H1 (cell line): ENCODE measurements around the gene CNBP. TPM values are rescaled to one million over a fixed set of nuclear protein-coding genes. Genes with fewer than 3 reads are reported as not detected.

Experiments
- ASH2L ChIP-seq: fragments of 200-600, 300-600 bp; sonication (generic); IDR thresholded peaks from one replicate; pipeline ENCODE4 v1.7.1; 2017; ENCODE audit warnings: low read length
- BRCA1 ChIP-seq: IDR thresholded peaks from 2 replicates; pipeline ENCODE4 v1.6.1; 2012; ENCODE audit warnings: low read depth, low read length, improper control_type of control experiment
- CREB1 ChIP-seq: IDR thresholded peaks from 2 replicates; pipeline ENCODE4 v1.6.1; 2012; ENCODE audit warnings: inconsistent platforms
- E2F6 ChIP-seq: IDR thresholded peaks from 2 replicates; pipeline ENCODE4 v1.6.1; 2012; ENCODE audit warnings: inconsistent platforms
- EGR1 ChIP-seq: IDR thresholded peaks from 2 replicates; pipeline ENCODE4 v1.6.1; 2011; ENCODE audit warnings: low read depth, low read length, borderline replicate concordance
- EP300 ChIP-seq, 2 experiments: IDR thresholded peaks; 1 replicate in 1 of 2; 2 replicates in 1 of 2; pipeline ENCODE4 v1.6.1; 2011 to 2012; ENCODE audit warnings: low read depth in 2 of 2, low read length in 2 of 2, mild to moderate bottlenecking in 2 of 2, borderline replicate concordance in 1 of 2, inconsistent platforms in 1 of 2, moderate library complexity in 1 of 2
- GABPA ChIP-seq: IDR thresholded peaks from 2 replicates; pipeline ENCODE4 v1.6.1; 2011; ENCODE audit warnings: mild to moderate bottlenecking, low read length, moderate library complexity, borderline replicate concordance; ENCODE audit not compliant: insufficient read depth
- GTF2F1 ChIP-seq: IDR thresholded peaks from 2 replicates; pipeline ENCODE4 v1.6.1; 2012; ENCODE audit warnings: low read depth, low read length, improper control_type of control experiment, borderline replicate concordance
- JUN ChIP-seq: IDR thresholded peaks from 2 replicates; pipeline ENCODE4 v1.6.1; 2011; ENCODE audit warnings: low read depth, mild to moderate bottlenecking, improper control_type of control experiment, low read length
- JUND ChIP-seq: IDR thresholded peaks from 2 replicates; pipeline ENCODE4 v1.6.1; 2011; ENCODE audit warnings: mild to moderate bottlenecking, improper control_type of control experiment, low read length
- MAFK ChIP-seq: IDR thresholded peaks from 2 replicates; pipeline ENCODE4 v1.6.1; 2012; ENCODE audit warnings: low read depth, mild to moderate bottlenecking, improper control_type of control experiment, low read length
- MAX ChIP-seq: IDR thresholded peaks from 2 replicates; pipeline ENCODE4 v1.6.1; 2012; ENCODE audit warnings: inconsistent platforms
- NANOG ChIP-seq: IDR thresholded peaks from 2 replicates; pipeline ENCODE4 v1.6.1; 2011; ENCODE audit warnings: low read length, low read depth, mild to moderate bottlenecking, inconsistent platforms; ENCODE audit not compliant: insufficient read depth, poor library complexity, severe bottlenecking
- NRF1 ChIP-seq: IDR thresholded peaks from 2 replicates; pipeline ENCODE4 v1.6.1; 2011; ENCODE audit warnings: mild to moderate bottlenecking, low read depth, low read length, improper control_type of control experiment
- PHF8 ChIP-seq: fragments of 200-600 bp; sonication (generic); conservative IDR thresholded peaks from 2 replicates; pipeline ENCODE4 v1.7.1; 2012; ENCODE audit warnings: low read depth, mild to moderate bottlenecking, inconsistent platforms, low read length, moderate library complexity
- POLR2A ChIP-seq, 2 experiments: IDR thresholded peaks; 1 replicate in 1 of 2; 2 replicates in 1 of 2; pipeline ENCODE4 v1.6.1; 2011; ENCODE audit warnings: low read depth in 2 of 2, low read length in 2 of 2, mild to moderate bottlenecking in 2 of 2; ENCODE audit errors: control extremely low read depth in 1 of 2
- RAD21 ChIP-seq, 2 experiments: IDR thresholded peaks in 1 of 2; conservative IDR thresholded peaks in 1 of 2; 2 replicates each; pipeline ENCODE4 v1.6.1; 2011; ENCODE audit warnings: low read depth in 2 of 2, low read length in 2 of 2, improper control_type of control experiment in 1 of 2, inconsistent platforms in 1 of 2, mild to moderate bottlenecking in 1 of 2, moderate library complexity in 1 of 2
- RBBP5 ChIP-seq: IDR thresholded peaks from 2 replicates; pipeline ENCODE4 v1.7.1; 2012; ENCODE audit warnings: low read depth, mild to moderate bottlenecking, inconsistent platforms, low read length, moderate library complexity, borderline replicate concordance
- RNF2 ChIP-seq: fragments of 200-900, 300-1000 bp; sonication (generic); IDR thresholded peaks from 2 replicates; pipeline ENCODE4 v1.7.1; 2016; ENCODE audit warnings: borderline replicate concordance, low read depth, mild to moderate bottlenecking, antibody characterized with exemption, low read length; ENCODE audit not compliant: poor library complexity, severe bottlenecking; ENCODE audit errors: missing control alignments
- SIX5 ChIP-seq: IDR thresholded peaks from 2 replicates; pipeline ENCODE4 v1.6.1; 2011; ENCODE audit warnings: mild to moderate bottlenecking, low read depth, low read length
- SP4 ChIP-seq: IDR thresholded peaks from 2 replicates; pipeline ENCODE4 v1.6.1; 2012; ENCODE audit warnings: low read length, inconsistent platforms
- polyA plus RNA-seq, 7 experiments: library from polyadenylated mRNA; depleted of rRNA in 3 of 7; stranded (reverse) in 5 of 7; unstranded in 2 of 7; fragments of >200 nt in 5 of 7; fragments of 200-250 nt in 2 of 7; gene quantifications; 1 replicate in 5 of 7; 2 replicates in 1 of 7; 4 replicates in 1 of 7; pipeline versions ENCODE4 v1.2.1 to v1.2.3, GENCODE V29; 2011 to 2013; ENCODE audit warnings: missing spikeins in 2 of 7, mixed read lengths in 2 of 7
- total RNA-seq: library from RNA; stranded (reverse); fragmentation: NEBNext Ultra II Directional; extraction: Animal tissue kit (Norgen Biotek cat#: 25700); gene quantifications from 2 replicates; pipeline ENCODE4 v1.2.1, GENCODE V29; 2021

Gene CNBP
- total and polyA plus RNA-seq, 2 of the 8 experiments (the other 6 are each of a cell fraction or from before 2014, with no cell fraction given) = 315 to 371 TPM

DNA sequence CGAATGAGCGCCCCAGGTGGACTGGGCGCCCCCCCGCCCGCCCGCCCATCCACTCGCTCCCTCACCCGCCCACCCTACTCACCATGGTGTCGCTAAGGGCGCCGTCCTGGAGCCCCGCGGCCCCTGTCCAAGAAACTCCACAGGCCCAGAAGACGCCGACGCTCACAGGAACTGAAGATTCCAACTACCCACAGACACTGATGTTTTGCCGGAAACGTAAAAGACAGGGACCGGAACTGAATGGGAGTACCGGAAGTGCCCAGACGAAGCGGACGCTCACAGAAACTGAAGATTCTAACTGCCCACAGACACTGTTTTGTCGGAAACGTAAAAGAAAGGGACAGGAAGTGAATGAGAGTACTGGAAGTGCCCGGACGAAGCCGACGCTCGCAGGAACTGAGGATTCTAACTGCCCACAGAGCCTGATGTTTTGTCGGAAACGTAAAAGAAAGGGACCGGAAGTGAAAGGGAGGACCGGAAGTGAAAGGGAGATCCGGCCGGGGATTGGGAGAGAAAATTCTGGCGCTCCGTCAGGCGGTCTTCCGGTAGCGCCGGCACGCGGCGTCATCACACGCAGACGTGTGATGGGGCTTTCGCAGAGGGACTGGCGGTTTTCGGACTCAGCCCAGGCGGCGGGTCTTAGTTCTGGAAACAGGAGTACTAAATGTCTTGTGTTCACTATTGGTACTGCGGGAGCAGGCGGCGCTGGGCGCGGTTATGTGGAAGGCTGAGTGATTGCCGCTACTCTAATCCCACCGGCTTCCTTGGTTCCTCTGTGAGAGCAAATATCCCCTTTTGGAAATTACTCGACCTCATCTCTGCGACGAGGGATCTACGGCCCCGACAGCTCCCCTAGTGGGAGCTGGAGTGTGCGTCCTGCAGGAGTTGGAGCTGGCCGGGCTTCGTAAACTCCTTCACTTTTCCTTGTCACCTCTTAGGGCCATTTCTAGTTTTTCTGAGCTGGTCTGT, 22.5 kb downstream of the CNBP start, which contains the start of gene ISY1 (continued):
- no peak for TF ChIP-seq SIX5
- TF ChIP-seq RBBP5 = peak; percentile 59; the same call in 1 of the 2 replicates
- TF ChIP-seq EP300 (IDR thresholded peaks at IDR 0.05; ENCODE audit: borderline replicate concordance in 1 of 2, low read depth in 2 of 2, low read length in 2 of 2) = no peak
- TF ChIP-seq RAD21 (IDR thresholded peaks at IDR 0.05 in 1 of 2, conservative IDR thresholded peaks at IDR 0.05 in 1 of 2; ENCODE audit: low read depth in 2 of 2, low read length in 2 of 2) = peak; percentile 11 to 43; a peak in 2 of 4 replicates
- peak; percentile 98 for TF ChIP-seq PHF8
- TF ChIP-seq CREB1 = peak; percentile 96
- TF ChIP-seq JUND = no peak
- peak; percentile 82; the same call in 1 of the 2 replicates for TF ChIP-seq E2F6
- peak; percentile 93 to 97 for TF ChIP-seq POLR2A (IDR thresholded peaks at IDR 0.05; ENCODE audit: control extremely low read depth in 1 of 2, low read depth in 2 of 2, low read length in 2 of 2)
- TF ChIP-seq BRCA1 = no peak
- TF ChIP-seq ASH2L = peak; percentile 88
- peak; percentile 98 for TF ChIP-seq GABPA
- TF ChIP-seq MAX = peak; percentile 77
- no peak for TF ChIP-seq MAFK
- no peak for TF ChIP-seq GTF2F1
- no peak for TF ChIP-seq NRF1
- TF ChIP-seq RNF2 = no peak
- TF ChIP-seq EGR1 = no peak
- no peak for TF ChIP-seq JUN
- TF ChIP-seq SP4 = peak; percentile 91; the same call in 1 of the 2 replicates
- no peak for TF ChIP-seq NANOG
